A549 (cell line): ENCODE results near the gene LHX1. TPM values are rescaled to one million over a fixed set of nuclear protein-coding genes. Genes with fewer than 3 reads are reported as not detected.

Source experiments
- ATAC-seq, 2 experiments: fragments of 200-7000 bp in 1 of 2; fragments of >200 bp in 1 of 2; cut with Nextera tagmentation in 1 of 2; cut with Tn5 transposase in 1 of 2; 3 replicates each; pipeline versions ENCODE4 v1.8.0 to v1.9.1; 2018 to 2020; ENCODE audit warnings: mild to moderate bottlenecking in 1 of 2, moderate library complexity in 1 of 2
- CTCF ChIA-PET: fragments of 300-600 bp; sonication (Branson Sonifier 250); formaldehyde crosslinking; extraction: SDS; loops from one replicate; lab custom pipeline; 2021; ENCODE audit warnings: antibody characterized with exemption, inconsistent platforms; lab: Yijun Ruan, JAX
- POLR2A ChIA-PET: fragments of 350-600 bp; formaldehyde crosslinking; extraction: SDS; loops from one replicate; lab custom pipeline; 2021; ENCODE audit warnings: antibody characterized with exemption, inconsistent platforms; lab: Yijun Ruan, JAX
- DNase-seq, 2 experiments: peaks; one replicate each; pipeline versions ENCODE4 v3.0.0 to v3.0.0-alpha.2; 2011 to 2016; ENCODE audit warnings: low read depth in 1 of 2, low spot score in 1 of 2
- FAIRE-seq: peaks from 2 replicates; lab custom pipeline; 2011; peaks lifted over from hg19 to GRCh38; lab: Jason Lieb, UNC
- H3K27ac ChIP-seq, 2 experiments: fragments of >200 bp; sonication (Bioruptor Twin); formaldehyde crosslinking; 3 replicates each; pipeline ENCODE4 v1.5.1; 2016 to 2017
- H3K4me1 ChIP-seq: fragments of >200 bp; sonication (Bioruptor Twin); formaldehyde crosslinking; 3 replicates; pipeline ENCODE4 v1.6.1; 2016
- H3K4me2 ChIP-seq: fragments of >200 bp; sonication (Bioruptor Twin); formaldehyde crosslinking; 3 replicates; pipeline ENCODE4 v1.6.1; 2016
- H3K4me3 ChIP-seq: fragments of >200 bp; sonication (Bioruptor Twin); formaldehyde crosslinking; 3 replicates; pipeline ENCODE4 v1.5.1; 2016
- H3K9me3 ChIP-seq: fragments of >200 bp; sonication (Bioruptor Twin); formaldehyde crosslinking; 3 replicates; pipeline ENCODE4 v1.6.1; 2016
- CBX8 ChIP-seq: fragments of 200-600 bp; sonication (generic); IDR thresholded peaks from 2 replicates; pipeline ENCODE4 v1.6.1; 2016
- CEBPB ChIP-seq, 2 experiments: fragments of >200 bp in 1 of 2; sonication (Bioruptor Twin) in 1 of 2; formaldehyde crosslinking in 1 of 2; IDR thresholded peaks; 2 replicates each; pipeline ENCODE4 v1.6.1; 2012 to 2016
- FOSL2 ChIP-seq, 2 experiments: fragments of 450-650 bp in 1 of 2; fragments of >200 bp in 1 of 2; sonication (Bioruptor Twin) in 1 of 2; formaldehyde crosslinking; IDR thresholded peaks; 2 replicates each; pipeline versions ENCODE4 v1.5.0 to v1.6.1; 2016 to 2020; ENCODE audit warnings: mild to moderate bottlenecking in 1 of 2, moderate library complexity in 1 of 2
- GATA3 ChIP-seq: IDR thresholded peaks from 2 replicates; pipeline ENCODE4 v1.6.1; 2012; ENCODE audit warnings: borderline replicate concordance
- HDAC2 ChIP-seq: fragments of 200-600 bp; sonication (generic); IDR thresholded peaks from 2 replicates; pipeline ENCODE4 v1.6.1; 2016
- HOXB13 ChIP-seq: fragments of 250-450 bp; sonication (Bioruptor Pico); IDR thresholded peaks from 2 replicates; pipeline ENCODE4 v1.5.0; 2020; ENCODE audit warnings: low read depth, mild to moderate bottlenecking, moderate library complexity
- KDM1A ChIP-seq: fragments of 200-600 bp; sonication (generic); IDR thresholded peaks from 2 replicates; pipeline ENCODE4 v1.6.1; 2016; ENCODE audit warnings: low read depth, mild to moderate bottlenecking
- MAFK ChIP-seq: fragments of 450-650 bp; IDR thresholded peaks from 2 replicates; pipeline ENCODE4 v1.6.1; 2014; ENCODE audit not compliant: partially characterized antibody
- MAZ ChIP-seq: fragments of 150-350 bp; IDR thresholded peaks from 2 replicates; pipeline ENCODE4 v1.6.1; 2014; ENCODE audit warnings: antibody characterized with exemption, low read depth, low read length, borderline replicate concordance
- NPAS2 ChIP-seq: fragments of 250-450 bp; sonication (Bioruptor Pico); IDR thresholded peaks from 2 replicates; pipeline ENCODE4 v1.8.0; 2022; ENCODE audit warnings: mild to moderate bottlenecking, moderate library complexity, borderline replicate concordance
- PHF8 ChIP-seq: fragments of 200-600 bp; sonication (generic); IDR thresholded peaks from 2 replicates; pipeline ENCODE4 v1.6.1; 2016; ENCODE audit warnings: low read depth, mild to moderate bottlenecking, antibody characterized with exemption, moderate library complexity, borderline replicate concordance
- RAD21 ChIP-seq, 2 experiments: fragments of >200 bp in 1 of 2; sonication (Bioruptor Twin) in 1 of 2; formaldehyde crosslinking in 1 of 2; IDR thresholded peaks in 1 of 2; conservative IDR thresholded peaks in 1 of 2; 2 replicates in 1 of 2; 3 replicates in 1 of 2; pipeline ENCODE4 v1.6.1; 2012 to 2018; ENCODE audit warnings: inconsistent platforms in 1 of 2
- RCOR1 ChIP-seq: fragments of 150-350 bp; IDR thresholded peaks from 2 replicates; pipeline ENCODE4 v1.6.1; 2014; ENCODE audit warnings: antibody characterized with exemption, low read length, low read depth
- RNF2 ChIP-seq: fragments of 200-600 bp; sonication (generic); IDR thresholded peaks from 2 replicates; pipeline ENCODE4 v1.6.1; 2016; ENCODE audit warnings: low read depth, mild to moderate bottlenecking, antibody characterized with exemption, moderate library complexity, borderline replicate concordance
- ZC3H11A ChIP-seq: fragments of 450-650 bp; IDR thresholded peaks from 2 replicates; pipeline ENCODE4 v1.6.1; 2014; ENCODE audit warnings: antibody characterized with exemption, mild to moderate bottlenecking
- WGBS: methylation state at CpG from one replicate; pipeline ENCODE4 v1.1.6; 2017; ENCODE audit errors: missing lambda C conversion rate; 5-methylcytosine and 5-hydroxymethylcytosine counted together
- polyA plus RNA-seq, 4 experiments: library from polyadenylated mRNA; depleted of rRNA in 3 of 4; stranded (reverse); fragments of >200 nt; fragmentation: RNase III in 1 of 4; extraction: RNeasy Plus Mini Kit Qiagen cat#74134 plus additional on column Dnase treatment in 1 of 4; gene quantifications; 2 replicates in 3 of 4; 3 replicates in 1 of 4; pipeline ENCODE4 v1.2.3, GENCODE V29; 2011 to 2017
- TF ChIP-seq, protein P1 (sequence below): fragments of 150-350 bp; IDR thresholded peaks from 2 replicates; pipeline ENCODE4 v1.6.1; 2014; ENCODE audit warnings: low read depth, mild to moderate bottlenecking, low read length
- TF ChIP-seq, protein P2 (sequence below): fragments of >200 bp; sonication (Bioruptor Twin); formaldehyde crosslinking; IDR thresholded peaks from 3 replicates; pipeline ENCODE4 v1.6.1; 2016
- TF ChIP-seq, protein P3 (sequence below): fragments of 250-450 bp; sonication (Bioruptor Pico); IDR thresholded peaks from 2 replicates; pipeline ENCODE4 v1.5.0; 2021; ENCODE audit warnings: mild to moderate bottlenecking, moderate library complexity, borderline replicate concordance
- TF ChIP-seq, protein P4 (sequence below): fragments of 200-600 bp; sonication (generic); IDR thresholded peaks from 2 replicates; pipeline ENCODE4 v1.6.1; 2016; ENCODE audit warnings: antibody characterized with exemption, mild to moderate bottlenecking, moderate library complexity
- TF ChIP-seq, protein P5 (sequence below): IDR thresholded peaks from 2 replicates; pipeline ENCODE4 v1.6.1; 2012

The LHX1 gene
- polyA plus RNA-seq, 2 of the 4 experiments (the other 2 are of a cell fraction): 0.53 to 2.2 TPM

DNA sequence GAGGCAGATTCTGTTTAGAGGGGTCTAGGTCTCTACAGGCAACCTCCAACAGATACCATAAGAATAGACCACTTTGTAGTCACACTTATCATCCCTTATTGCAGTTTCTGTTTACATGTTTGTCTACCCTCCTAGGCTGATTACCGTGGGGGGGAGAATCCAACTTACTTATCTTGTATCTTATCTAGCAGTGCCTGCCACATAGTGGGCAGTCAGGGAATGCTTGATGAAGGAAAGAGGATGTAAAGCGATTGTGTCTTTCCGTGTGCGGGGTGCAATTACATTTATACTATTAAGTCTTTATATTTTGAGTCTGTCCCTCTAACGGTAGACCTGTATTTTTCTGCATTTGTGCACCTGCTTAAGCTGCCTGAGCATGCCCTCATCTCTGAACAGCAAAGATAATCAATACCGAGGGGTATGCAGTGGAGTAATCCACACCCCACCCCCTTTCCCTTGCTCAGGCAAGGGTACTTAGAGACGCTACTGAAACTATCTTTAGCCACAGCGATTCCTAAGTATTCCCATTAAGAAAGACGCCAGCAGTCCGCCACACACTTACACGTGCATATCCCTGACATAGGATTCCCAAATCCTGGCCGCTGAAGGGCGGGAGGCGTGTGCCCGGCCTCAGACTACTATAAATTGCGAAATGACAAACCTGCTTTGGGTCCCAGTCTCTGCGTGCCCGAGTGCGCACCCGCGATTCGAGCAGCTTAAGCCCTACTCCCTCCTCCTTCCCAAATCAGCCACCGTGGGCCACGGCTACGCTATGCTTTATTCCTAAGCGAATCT lies 10.8 kb downstream of the LHX1 start:
- CTCF ChIA-PET: interaction anchor here (0.5 to 1.8 kb wide), 13 partner anchors 10 to 820 kb away, joined by 3 to 10 read pairs (median 3); partner anchors contain the start of gene LHX1
- DNase-seq (peak in 1 of 2 experiments; percentile 17), FAIRE-seq (no peak), ATAC-seq (peak; percentile 76 to 80)
- Histone ChIP-seq H3K4me1 (peaks cover 25% of the 10 kb centered on the region), H3K4me2 (peak overlapping the region; percentile 84), H3K27ac (peak overlapping the region; percentile 90), H3K4me3 (peak overlapping the region; percentile 73), H3K9me3 (no peaks in the 10 kb centered on the region)
- POLR2A ChIA-PET: interaction anchor here (0.8 to 2.4 kb wide), 9 partner anchors 13 to 346 kb away, joined by 3 to 25 read pairs (median 3); partner anchors contain the start of gene MRM1
- TF ChIP-seq HDAC2 (0 out of 2 replicates have a peak, but pooled peaks have one; percentile 25), NPAS2 (CRISPR knock-in tag) (peak; percentile 47; the same call in 1 of the 2 replicates), MAZ (0 out of 2 replicates have a peak, but pooled peaks have one; percentile 32), MAFK (no peak), CEBPB (IDR thresholded peaks at IDR 0.05) (peak; percentile 88 to 95), RNF2 (peak; percentile 88), RAD21 (conservative IDR thresholded peaks at IDR 0.05 in 1 of 2, IDR thresholded peaks at IDR 0.05 in 1 of 2) (peak in 1 of 2 experiments; percentile 25; a peak in 2 of 5 replicates), GATA3 (0 out of 2 replicates have a peak, but pooled peaks have one; percentile 5), HOXB13 (CRISPR knock-in tag) (peak; percentile 83), ZC3H11A (no peak), FOSL2 (IDR thresholded peaks at IDR 0.05) (no peak), FOSL2 (CRISPR knock-in tag; IDR thresholded peaks at IDR 0.05) (0 out of 2 replicates have a peak, but pooled peaks have one; percentile 1), PHF8 (peak; percentile 33; the same call in 1 of the 2 replicates)
- TF ChIP-seq, protein P1, sequence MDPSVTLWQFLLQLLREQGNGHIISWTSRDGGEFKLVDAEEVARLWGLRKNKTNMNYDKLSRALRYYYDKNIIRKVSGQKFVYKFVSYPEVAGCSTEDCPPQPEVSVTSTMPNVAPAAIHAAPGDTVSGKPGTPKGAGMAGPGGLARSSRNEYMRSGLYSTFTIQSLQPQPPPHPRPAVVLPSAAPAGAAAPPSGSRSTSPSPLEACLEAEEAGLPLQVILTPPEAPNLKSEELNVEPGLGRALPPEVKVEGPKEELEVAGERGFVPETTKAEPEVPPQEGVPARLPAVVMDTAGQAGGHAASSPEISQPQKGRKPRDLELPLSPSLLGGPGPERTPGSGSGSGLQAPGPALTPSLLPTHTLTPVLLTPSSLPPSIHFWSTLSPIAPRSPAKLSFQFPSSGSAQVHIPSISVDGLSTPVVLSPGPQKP: no peak
- 13% methylated on average over 26 of the region's 26 CpGs for WGBS

DNA sequence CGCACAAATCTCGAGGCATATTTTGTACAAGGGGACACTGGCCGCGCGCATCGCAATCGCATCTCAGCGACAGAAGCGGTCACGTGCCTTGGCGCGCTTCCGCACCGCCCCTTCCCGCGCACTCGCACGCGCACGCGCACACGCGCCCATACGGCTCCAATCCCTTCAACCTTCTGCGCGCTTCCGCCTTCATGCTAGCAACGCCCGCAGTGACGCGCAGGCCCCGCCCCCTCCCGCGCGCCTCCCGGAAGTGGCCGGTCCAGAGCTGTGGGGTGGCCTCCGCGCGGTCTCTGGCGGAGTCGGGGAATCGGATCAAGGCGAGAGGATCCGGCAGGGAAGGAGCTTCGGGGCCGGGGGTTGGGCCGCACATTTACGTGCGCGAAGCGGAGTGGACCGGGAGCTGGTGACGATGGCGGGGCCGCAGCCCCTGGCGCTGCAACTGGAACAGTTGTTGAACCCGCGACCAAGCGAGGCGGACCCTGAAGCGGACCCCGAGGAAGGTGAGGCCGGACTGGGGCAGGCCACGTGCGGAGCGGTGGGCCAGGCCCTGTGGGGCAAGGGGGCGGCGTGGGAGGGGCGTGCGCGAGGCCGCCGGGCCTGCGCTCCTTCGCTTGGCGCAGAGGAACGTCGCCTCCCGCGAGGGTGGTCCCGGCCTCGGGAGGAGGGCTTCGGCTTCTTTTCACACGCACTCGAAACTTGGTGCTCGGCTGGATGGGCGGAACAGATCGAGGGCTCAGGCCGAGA lies 11.6 kb downstream of the LHX1 start, which contains the start of gene AATF:
TSS of gene AATF (plus strand) at position 238 of the 744 bp plus-strand sequence. CDS start at position 410, 172 bp downstream.
- 1% methylated on average over 62 of the region's 90 CpGs for WGBS
- CTCF ChIA-PET: interaction anchor here (0.8 to 1.8 kb wide), 12 partner anchors 10 to 291 kb away, joined by 3 to 10 read pairs (median 3); partner anchors contain the start of gene LHX1
- peak within 1 kb of the TSS; percentile 90 for H3K27ac ChIP-seq
- H3K9me3 ChIP-seq: no peaks in the 10 kb centered on the region
- H3K4me3 ChIP-seq: peak within 1 kb of the TSS; percentile 73
- POLR2A ChIA-PET: interaction anchor here (0.8 to 2.4 kb wide), 12 partner anchors 9 to 347 kb away, joined by 3 to 25 read pairs (median 3); partner anchors contain the start of gene MRM1
- peak within 1 kb of the TSS; percentile 87 for H3K4me2 ChIP-seq
- FAIRE-seq: no peak
- peak; percentile 92 to 98 for ATAC-seq
- peaks cover 25% of the 10 kb centered on the region for H3K4me1 ChIP-seq
- DNase-seq: peak; percentile 98 to 99
- TF ChIP-seq, protein P1: no peak
- TF ChIP-seq, protein P2, sequence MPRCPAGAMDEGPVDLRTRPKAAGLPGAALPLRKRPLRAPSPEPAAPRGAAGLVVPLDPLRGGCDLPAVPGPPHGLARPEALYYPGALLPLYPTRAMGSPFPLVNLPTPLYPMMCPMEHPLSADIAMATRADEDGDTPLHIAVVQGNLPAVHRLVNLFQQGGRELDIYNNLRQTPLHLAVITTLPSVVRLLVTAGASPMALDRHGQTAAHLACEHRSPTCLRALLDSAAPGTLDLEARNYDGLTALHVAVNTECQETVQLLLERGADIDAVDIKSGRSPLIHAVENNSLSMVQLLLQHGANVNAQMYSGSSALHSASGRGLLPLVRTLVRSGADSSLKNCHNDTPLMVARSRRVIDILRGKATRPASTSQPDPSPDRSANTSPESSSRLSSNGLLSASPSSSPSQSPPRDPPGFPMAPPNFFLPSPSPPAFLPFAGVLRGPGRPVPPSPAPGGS: peak; percentile 52; the same call in 2 of the 3 replicates
- peak; percentile 95 for TF ChIP-seq PHF8
- no peak for TF ChIP-seq CBX8
- TF ChIP-seq, protein P3, sequence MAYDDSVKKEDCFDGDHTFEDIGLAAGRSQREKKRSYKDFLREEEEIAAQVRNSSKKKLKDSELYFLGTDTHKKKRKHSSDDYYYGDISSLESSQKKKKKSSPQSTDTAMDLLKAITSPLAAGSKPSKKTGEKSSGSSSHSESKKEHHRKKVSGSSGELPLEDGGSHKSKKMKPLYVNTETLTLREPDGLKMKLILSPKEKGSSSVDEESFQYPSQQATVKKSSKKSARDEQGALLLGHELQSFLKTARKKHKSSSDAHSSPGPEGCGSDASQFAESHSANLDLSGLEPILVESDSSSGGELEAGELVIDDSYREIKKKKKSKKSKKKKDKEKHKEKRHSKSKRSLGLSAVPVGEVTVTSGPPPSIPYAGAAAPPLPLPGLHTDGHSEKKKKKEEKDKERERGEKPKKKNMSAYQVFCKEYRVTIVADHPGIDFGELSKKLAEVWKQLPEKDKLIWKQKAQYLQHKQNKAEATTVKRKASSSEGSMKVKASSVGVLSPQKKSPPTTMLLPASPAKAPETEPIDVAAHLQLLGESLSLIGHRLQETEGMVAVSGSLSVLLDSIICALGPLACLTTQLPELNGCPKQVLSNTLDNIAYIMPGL (CRISPR knock-in tag): peak; percentile 67; the same call in 1 of the 2 replicates
- no peak for TF ChIP-seq RCOR1
- no peak for TF ChIP-seq ZC3H11A
- TF ChIP-seq KDM1A: no peak
- TF ChIP-seq, protein P4, sequence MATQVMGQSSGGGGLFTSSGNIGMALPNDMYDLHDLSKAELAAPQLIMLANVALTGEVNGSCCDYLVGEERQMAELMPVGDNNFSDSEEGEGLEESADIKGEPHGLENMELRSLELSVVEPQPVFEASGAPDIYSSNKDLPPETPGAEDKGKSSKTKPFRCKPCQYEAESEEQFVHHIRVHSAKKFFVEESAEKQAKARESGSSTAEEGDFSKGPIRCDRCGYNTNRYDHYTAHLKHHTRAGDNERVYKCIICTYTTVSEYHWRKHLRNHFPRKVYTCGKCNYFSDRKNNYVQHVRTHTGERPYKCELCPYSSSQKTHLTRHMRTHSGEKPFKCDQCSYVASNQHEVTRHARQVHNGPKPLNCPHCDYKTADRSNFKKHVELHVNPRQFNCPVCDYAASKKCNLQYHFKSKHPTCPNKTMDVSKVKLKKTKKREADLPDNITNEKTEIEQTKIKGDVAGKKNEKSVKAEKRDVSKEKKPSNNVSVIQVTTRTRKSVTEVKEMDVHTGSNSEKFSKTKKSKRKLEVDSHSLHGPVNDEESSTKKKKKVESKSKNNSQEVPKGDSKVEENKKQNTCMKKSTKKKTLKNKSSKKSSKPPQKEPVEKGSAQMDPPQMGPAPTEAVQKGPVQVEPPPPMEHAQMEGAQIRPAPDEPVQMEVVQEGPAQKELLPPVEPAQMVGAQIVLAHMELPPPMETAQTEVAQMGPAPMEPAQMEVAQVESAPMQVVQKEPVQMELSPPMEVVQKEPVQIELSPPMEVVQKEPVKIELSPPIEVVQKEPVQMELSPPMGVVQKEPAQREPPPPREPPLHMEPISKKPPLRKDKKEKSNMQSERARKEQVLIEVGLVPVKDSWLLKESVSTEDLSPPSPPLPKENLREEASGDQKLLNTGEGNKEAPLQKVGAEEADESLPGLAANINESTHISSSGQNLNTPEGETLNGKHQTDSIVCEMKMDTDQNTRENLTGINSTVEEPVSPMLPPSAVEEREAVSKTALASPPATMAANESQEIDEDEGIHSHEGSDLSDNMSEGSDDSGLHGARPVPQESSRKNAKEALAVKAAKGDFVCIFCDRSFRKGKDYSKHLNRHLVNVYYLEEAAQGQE: no peak
- TF ChIP-seq, protein P5, sequence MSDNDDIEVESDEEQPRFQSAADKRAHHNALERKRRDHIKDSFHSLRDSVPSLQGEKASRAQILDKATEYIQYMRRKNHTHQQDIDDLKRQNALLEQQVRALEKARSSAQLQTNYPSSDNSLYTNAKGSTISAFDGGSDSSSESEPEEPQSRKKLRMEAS: peak; percentile 100
